DMS 273 (cell line): ENCODE data around the gene ZNF451.
"Not testable (repeated sequence)": the region's sequence is repeated elsewhere in the genome, so short reads cannot be mapped to it uniquely, and the experiment has no call there.

ENCODE experiments used
- DNase-seq: peaks from one replicate; lab custom pipeline; 2025; ENCODE audit not compliant: unreplicated experiment; lab: John Stamatoyannopoulos, UW

The ZNF451 gene

GRCh38 chr6:57089265-57089664 is 723 bp upstream of the ZNF451 start:
- no peak for DNase-seq

- not testable (repeated sequence) for DNase-seq
Measured at GRCh38 chr6:57090458-57091067, 575 bp downstream of the ZNF451 start.

- not testable (repeated sequence) for DNase-seq
Measured at GRCh38 chr6:57091375-57091774, 1.4 kb downstream of the ZNF451 start.

- no peak for DNase-seq
Measured at GRCh38 chr6:57094689-57095088, 4.7 kb downstream of the ZNF451 start.

- no peak for DNase-seq
Measured at GRCh38 chr6:57097596-57097995, 7.6 kb downstream of the ZNF451 start.

- no peak for DNase-seq
Measured at GRCh38 chr6:57102976-57103375, 13.0 kb downstream of the ZNF451 start.

GRCh38 chr6:57104336-57104735 is 14.3 kb downstream of the ZNF451 start:
- DNase-seq: no peak

GRCh38 chr6:57106990-57107389 is 17.0 kb downstream of the ZNF451 start:
- no peak for DNase-seq

GRCh38 chr6:57108691-57109090 is 18.7 kb downstream of the ZNF451 start:
- DNase-seq: no peak

GRCh38 chr6:57109880-57110279 is 19.9 kb downstream of the ZNF451 start:
- peak; percentile 56 for DNase-seq

GRCh38 chr6:57113105-57113504 is 23.1 kb downstream of the ZNF451 start:
- DNase-seq: no peak

- no peak for DNase-seq
Measured at GRCh38 chr6:57116776-57117175, 26.8 kb downstream of the ZNF451 start.

- no peak for DNase-seq
Measured at GRCh38 chr6:57117796-57118195, 27.8 kb downstream of the ZNF451 start.

- no peak for DNase-seq
Measured at GRCh38 chr6:57123111-57123510, 33.1 kb downstream of the ZNF451 start.

- DNase-seq: no peak
Measured at GRCh38 chr6:57127763-57128162, 37.8 kb downstream of the ZNF451 start.

- DNase-seq: no peak
Measured at GRCh38 chr6:57130661-57131177, 40.7 kb downstream of the ZNF451 start.

GRCh38 chr6:57134954-57135353 is 45.0 kb downstream of the ZNF451 start:
- no peak for DNase-seq

- DNase-seq: no peak
Measured at GRCh38 chr6:57135885-57136284, 45.9 kb downstream of the ZNF451 start.

- no peak for DNase-seq
Measured at GRCh38 chr6:57137350-57137749, 47.4 kb downstream of the ZNF451 start.

GRCh38 chr6:57138026-57138425 is 48.0 kb downstream of the ZNF451 start:
- DNase-seq: no peak

- DNase-seq: no peak
Measured at GRCh38 chr6:57141451-57142177, 51.6 kb downstream of the ZNF451 start.

- DNase-seq: no peak
Measured at GRCh38 chr6:57142178-57142525, 52.2 kb downstream of the ZNF451 start.

GRCh38 chr6:57143690-57144089 is 53.7 kb downstream of the ZNF451 start:
- DNase-seq: no peak
